ENCODE data around the gene JPT2. TPM values are rescaled to one million over a fixed set of nuclear protein-coding genes. Genes with fewer than 3 reads are reported as not detected.

JPT2 gene
- total RNA-seq, 6 experiments from 2014 or later: 71.7 to 92.9 (median 80.8) TPM

DNA sequence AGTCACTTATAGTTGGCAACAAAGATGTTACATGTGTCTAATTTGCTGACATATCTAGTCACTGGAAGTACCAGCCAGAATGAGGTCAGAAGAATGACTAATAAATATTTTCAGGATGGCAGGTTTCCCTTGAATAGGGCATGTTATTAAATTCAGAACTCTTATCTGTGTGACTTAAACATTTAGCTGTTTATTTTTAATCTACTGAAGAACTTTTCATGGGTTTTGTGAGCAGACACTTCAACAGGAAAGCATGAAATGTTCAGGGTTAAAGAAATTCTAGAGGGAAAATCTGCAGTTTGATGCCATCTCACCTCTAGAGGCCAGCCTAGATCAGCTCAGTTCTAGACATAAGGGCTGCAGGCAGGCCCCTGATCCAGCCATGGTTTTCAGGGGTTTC, 13.2 kb downstream of the JPT2 start:
- TF ChIP-seq, protein P1, sequence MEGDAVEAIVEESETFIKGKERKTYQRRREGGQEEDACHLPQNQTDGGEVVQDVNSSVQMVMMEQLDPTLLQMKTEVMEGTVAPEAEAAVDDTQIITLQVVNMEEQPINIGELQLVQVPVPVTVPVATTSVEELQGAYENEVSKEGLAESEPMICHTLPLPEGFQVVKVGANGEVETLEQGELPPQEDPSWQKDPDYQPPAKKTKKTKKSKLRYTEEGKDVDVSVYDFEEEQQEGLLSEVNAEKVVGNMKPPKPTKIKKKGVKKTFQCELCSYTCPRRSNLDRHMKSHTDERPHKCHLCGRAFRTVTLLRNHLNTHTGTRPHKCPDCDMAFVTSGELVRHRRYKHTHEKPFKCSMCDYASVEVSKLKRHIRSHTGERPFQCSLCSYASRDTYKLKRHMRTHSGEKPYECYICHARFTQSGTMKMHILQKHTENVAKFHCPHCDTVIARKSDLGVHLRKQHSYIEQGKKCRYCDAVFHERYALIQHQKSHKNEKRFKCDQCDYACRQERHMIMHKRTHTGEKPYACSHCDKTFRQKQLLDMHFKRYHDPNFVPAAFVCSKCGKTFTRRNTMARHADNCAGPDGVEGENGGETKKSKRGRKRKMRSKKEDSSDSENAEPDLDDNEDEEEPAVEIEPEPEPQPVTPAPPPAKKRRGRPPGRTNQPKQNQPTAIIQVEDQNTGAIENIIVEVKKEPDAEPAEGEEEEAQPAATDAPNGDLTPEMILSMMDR (IDR thresholded peaks at IDR 0.05): peak; percentile 50
- Mint-ChIP-seq H3K27ac (peak overlapping the region; percentile 70), H3K4me1 (ENCODE audit: low read depth) (peaks cover 38% of the 10 kb centered on the region), H3K9me3 (no peaks in the 10 kb centered on the region), H3K4me3 (peak overlapping the region; percentile 39; the same call in 1 of the 2 replicates), H3K27me3 (ENCODE audit: insufficient read depth) (no peaks in the 10 kb centered on the region; the same call in none of the 2 replicates), H3K36me3 (ENCODE audit: low read depth) (peaks cover 45% of the 10 kb centered on the region)
- peak; percentile 47 for DNase-seq

DNA sequence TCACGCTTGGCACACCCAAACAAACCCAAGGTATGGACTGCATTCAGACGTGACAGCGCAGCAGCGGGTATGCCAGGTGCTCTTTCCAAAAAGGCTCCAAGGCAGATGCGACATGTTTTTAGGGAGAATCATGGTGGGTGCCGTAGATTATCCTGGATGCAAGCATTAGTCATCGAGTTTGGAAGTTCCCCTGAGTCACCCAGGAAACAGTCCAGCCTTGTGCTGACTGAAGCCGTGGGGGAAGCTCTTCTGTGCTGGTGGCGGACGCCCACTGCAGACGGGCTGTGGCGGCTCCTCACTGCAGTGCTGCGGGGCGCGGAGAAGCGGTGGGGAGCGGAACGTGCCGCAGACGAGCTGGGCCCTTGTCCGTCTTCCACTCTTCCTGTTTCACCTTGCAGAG, 13.9 kb downstream of the JPT2 start:
- H3K27ac Mint-ChIP-seq: peak overlapping the region; percentile 70
- H3K4me1 Mint-ChIP-seq (ENCODE audit: low read depth): peaks cover 38% of the 10 kb centered on the region
- H3K27me3 Mint-ChIP-seq (ENCODE audit: insufficient read depth): no peaks in the 10 kb centered on the region; the same call in none of the 2 replicates
- DNase-seq: peak; percentile 42
- H3K36me3 Mint-ChIP-seq (ENCODE audit: low read depth): peaks cover 50% of the 10 kb centered on the region
- TF ChIP-seq, protein P1 (IDR thresholded peaks at IDR 0.05): no peak
- H3K9me3 Mint-ChIP-seq: no peaks in the 10 kb centered on the region
- peak overlapping the region; percentile 41; the same call in 1 of the 2 replicates for H3K4me3 Mint-ChIP-seq

DNA sequence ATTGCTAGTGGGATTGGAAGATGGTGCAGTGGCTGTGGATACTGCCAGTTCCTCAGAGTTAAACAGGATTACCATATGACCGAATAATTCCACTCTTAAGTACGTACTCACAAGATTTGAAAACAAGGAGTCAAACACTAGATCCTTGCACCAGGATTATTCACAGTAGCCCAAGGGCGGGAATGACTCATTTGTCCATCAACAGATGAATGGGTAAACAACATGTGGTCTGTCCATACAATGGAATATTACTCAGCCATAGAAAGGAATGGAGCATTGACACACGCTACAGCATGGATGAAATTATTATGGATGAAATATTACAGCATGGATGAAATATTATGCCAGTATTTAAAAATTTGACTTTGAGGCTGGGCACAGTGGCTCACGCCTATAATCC, 18.8 kb downstream of the JPT2 start:
- peaks cover 10% of the 10 kb centered on the region for H3K4me1 Mint-ChIP-seq (ENCODE audit: low read depth)
- peaks cover 42% of the 10 kb centered on the region for H3K36me3 Mint-ChIP-seq (ENCODE audit: low read depth)
- H3K27me3 Mint-ChIP-seq (ENCODE audit: insufficient read depth): no peaks in the 10 kb centered on the region; the same call in 1 of the 2 replicates
- H3K9me3 Mint-ChIP-seq: no peaks in the 10 kb centered on the region
- TF ChIP-seq, protein P1 (IDR thresholded peaks at IDR 0.05): no peak
- H3K4me3 Mint-ChIP-seq: no peak overlapping the region
- peak; percentile 26 for DNase-seq
- no peak overlapping the region for H3K27ac Mint-ChIP-seq

DNA sequence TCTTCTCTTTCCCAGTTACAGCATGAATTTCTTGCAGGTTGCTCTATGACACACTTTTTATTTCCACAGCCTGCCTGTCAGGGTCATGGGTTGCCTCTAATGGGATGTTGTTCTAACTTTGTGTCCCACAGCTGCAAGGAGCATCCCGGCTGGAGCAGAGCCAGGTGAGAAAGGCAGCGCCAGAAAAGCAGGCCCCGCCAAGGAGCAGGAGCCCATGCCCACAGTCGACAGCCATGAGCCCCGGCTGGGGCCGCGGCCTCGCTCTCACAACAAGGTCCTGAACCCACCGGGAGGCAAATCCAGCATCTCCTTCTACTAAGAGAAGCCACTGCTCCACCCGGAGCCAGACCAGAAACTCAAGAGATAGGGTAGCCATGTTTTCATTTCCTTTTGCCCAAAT, 20.6 kb downstream of the JPT2 start:
- H3K9me3 Mint-ChIP-seq: no peaks in the 10 kb centered on the region
- peaks cover 34% of the 10 kb centered on the region for H3K36me3 Mint-ChIP-seq (ENCODE audit: low read depth)

DNA sequence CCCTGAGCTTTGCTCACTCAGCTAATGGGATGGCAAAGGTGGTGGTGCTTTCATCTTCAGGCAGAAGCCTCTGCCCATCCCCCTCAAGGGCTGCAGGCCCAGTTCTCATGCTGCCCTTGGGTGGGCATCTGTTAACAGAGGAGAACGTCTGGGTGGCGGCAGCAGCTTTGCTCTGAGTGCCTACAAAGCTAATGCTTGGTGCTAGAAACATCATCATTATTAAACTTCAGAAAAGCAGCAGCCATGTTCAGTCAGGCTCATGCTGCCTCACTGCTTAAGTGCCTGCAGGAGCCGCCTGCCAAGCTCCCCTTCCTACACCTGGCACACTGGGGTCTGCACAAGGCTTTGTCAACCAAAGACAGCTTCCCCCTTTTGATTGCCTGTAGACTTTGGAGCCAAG, 22.2 kb downstream of the JPT2 start:
- peaks cover 12% of the 10 kb centered on the region for H3K4me1 Mint-ChIP-seq (ENCODE audit: low read depth)
- TF ChIP-seq, protein P1 (IDR thresholded peaks at IDR 0.05): no peak
- H3K4me3 Mint-ChIP-seq: no peak overlapping the region
- H3K27ac Mint-ChIP-seq: no peak overlapping the region
- peaks cover 28% of the 10 kb centered on the region for H3K36me3 Mint-ChIP-seq (ENCODE audit: low read depth)
- no peaks in the 10 kb centered on the region for H3K9me3 Mint-ChIP-seq
- H3K27me3 Mint-ChIP-seq (ENCODE audit: insufficient read depth): no peaks in the 10 kb centered on the region; the same call in 1 of the 2 replicates
- no peak for DNase-seq

More for the DNA sequence above, 20.6 kb downstream of the JPT2 start:
- Mint-ChIP-seq H3K4me1 (ENCODE audit: low read depth) (no peaks in the 10 kb centered on the region), H3K27ac (no peak overlapping the region), H3K4me3 (no peak overlapping the region), H3K27me3 (ENCODE audit: insufficient read depth) (no peaks in the 10 kb centered on the region; the same call in 1 of the 2 replicates)
- TF ChIP-seq, protein P1 (IDR thresholded peaks at IDR 0.05): no peak
- no peak for DNase-seq
